Heart left ventricle (tissue), 16 donors: ENCODE results near the gene COQ7. TPM values are rescaled to one million over a fixed set of nuclear protein-coding genes. Genes with fewer than 3 reads are reported as not detected.

Source experiments
- ATAC-seq, 4 donors: fragments of 200-7000 bp; cut with Tn5 transposase; one replicate each; pipeline ENCODE4 v1.9.1; 2020 to 2022; ENCODE audit warnings: moderate library complexity in 4 of 4, mild to moderate bottlenecking in 3 of 4, moderate number of reproducible peaks in 1 of 4
- DNase-seq, 5 donors: peaks; one replicate each; pipeline ENCODE4 v3.0.0-alpha.2; 2020
- H3K27ac ChIP-seq, 12 donors: fragments of 200-600 bp; sonication (generic) in 4 of 12; one replicate each; pipeline versions ENCODE4 v1.5.0 to v1.8.0; 2016 to 2022; ENCODE audit warnings: mild to moderate bottlenecking in 2 of 12
- H3K27me3 ChIP-seq, 9 donors: fragments of 200-600 bp; sonication (generic) in 2 of 9; one replicate each; pipeline versions ENCODE4 v1.5.1 to v1.8.0; 2016 to 2022; ENCODE audit warnings: mild to moderate bottlenecking in 3 of 9
- H3K36me3 ChIP-seq, 9 donors: fragments of 200-600 bp; sonication (generic) in 2 of 9; one replicate each; pipeline versions ENCODE4 v1.5.0 to v1.8.0; 2018 to 2022; ENCODE audit warnings: mild to moderate bottlenecking in 2 of 9
- H3K4me1 ChIP-seq, 12 donors: fragments of 200-600 bp; sonication (generic) in 4 of 12; one replicate each; pipeline versions ENCODE4 v1.5.0 to v1.8.0; 2016 to 2022; ENCODE audit warnings: mild to moderate bottlenecking in 3 of 12
- H3K4me3 ChIP-seq, 12 donors: fragments of 200-600 bp; sonication (generic) in 4 of 12; one replicate each; pipeline versions ENCODE4 v1.5.0 to v1.8.0; 2017 to 2022; ENCODE audit warnings: mild to moderate bottlenecking in 9 of 12, moderate library complexity in 4 of 12
- H3K9me3 ChIP-seq, 12 donors: fragments of 200-600 bp; sonication (generic) in 4 of 12; one replicate each; pipeline versions ENCODE4 v1.5.0 to v1.8.0; 2016 to 2022; ENCODE audit warnings: mild to moderate bottlenecking in 1 of 12
- CTCF ChIP-seq, 12 donors: fragments of 200-600 bp; sonication (generic) in 4 of 12; IDR thresholded peaks; one replicate each; pipeline versions ENCODE4 v1.5.0 to v1.8.0; 2018 to 2022; ENCODE audit warnings: antibody characterized with exemption in 12 of 12, mild to moderate bottlenecking in 5 of 12
- POLR2A ChIP-seq, 2 donors: fragments of 450-650 bp; IDR thresholded peaks; one replicate each; pipeline ENCODE4 v1.6.1; 2017; ENCODE audit warnings: antibody characterized with exemption in 2 of 2, mild to moderate bottlenecking in 2 of 2, moderate library complexity in 2 of 2
- WGBS, 4 donors: extraction: QIAGEN DNeasy Blood & Tissue Kit in 2 of 4; methylation state at CpG; one replicate each; pipeline versions ENCODE4 v1.1.5 to v1.1.7; 2013 to 2018; 5-methylcytosine and 5-hydroxymethylcytosine counted together
- intact Hi-C, 10 donors: fragments of 100-400 bp; cut with DNase I; formaldehyde crosslinking; loops; one replicate each; pipeline versions ENCODE4 v1.11.1 to v1.14.2; 2022
- polyA plus RNA-seq, 2 donors: library from polyadenylated mRNA; stranded (reverse); fragments of 200-250 nt; gene quantifications; one replicate each; pipeline ENCODE4 v1.2.3, GENCODE V29; 2013
- total RNA-seq, 9 donors: library from RNA; depleted of rRNA in 2 of 9; stranded (reverse); fragments of >200 nt in 2 of 9; fragmentation: NEBNext Ultra II Directional in 3 of 9; extraction: Animal tissue kit (Norgen Biotek cat#: 25700) in 3 of 9; gene quantifications; one replicate each; pipeline versions ENCODE4 v1.1.0 to v1.2.4, GENCODE V29; 2016 to 2023
- donor health status: ischemic (EF 13 %, LVEDD 7.1; RV severe dilation, severe dysfunction).
- donor health status: healthy with polysubstance abuse.
- donor health status: DM: no; HTN: yes; CAD: no.
- donor health status: DM: no; HTN: no; CAD: no.
- donor health status: ischemic (EF 25% LVEDD 6.9; RV normal size, moderate dysfunction).
- donor health status: ischemic (EF 25% LVEDD 5.7; RV mildly dilated, moderate dysfunction).
- donor health status: healthy.
- donor health status: DM: yes; HTN: yes; CAD: no.
- donor health status: ischemic (EF 35%, LVEDD 5.7; RV mildly dilated, moderate dysfunction).
- donor health status: nonischemic (EF 11% LVEDD 7.7; RV severe dilation, severe dysfunction).
- donor health status: DM: yes; HTN: yes; CAD: no.
- donor health status: PGD.
- donor health status: ischemic (EF 29% LVEDD 5.4; RV normal size, mild dysfunction).
- donor health status: nonischemic (EF 23%, LVEDD 6.1; RV moderate dilation, normal function).

The COQ7 gene
- total and polyA plus RNA-seq, 11 donors: 23.9 to 45.1 (median 33.3) TPM

GRCh38 chr16:19102187-19102872 lies 34.9 kb downstream of the COQ7 start:
- Histone ChIP-seq H3K4me1 (peaks cover 0 to 14% (median 0%) of the 10 kb centered on the region in 12 donors), H3K9me3 (peaks cover 0 to 10% (median 0%) of the 10 kb centered on the region in 12 donors), H3K27me3 (no peaks in the 10 kb centered on the region), H3K36me3 (no peaks in the 10 kb centered on the region), H3K4me3 (no peak overlapping the region), H3K27ac (no peak overlapping the region)
- no peak for DNase-seq
- 73 to 80% (median 77%) methylated on average over 16 of the region's 16 CpGs for WGBS, 4 donors
- no peak for ATAC-seq
- TF ChIP-seq CTCF (IDR thresholded peaks at IDR 0.05) (no peak), POLR2A (IDR thresholded peaks at IDR 0.05) (no peak)
- intact Hi-C loops: no loop called here

- Histone ChIP-seq H3K27me3 (no peaks in the 10 kb centered on the region), H3K4me3 (no peak overlapping the region), H3K4me1 (peaks cover 0 to 16% (median 0%) of the 10 kb centered on the region in 12 donors), H3K27ac (no peak overlapping the region), H3K36me3 (no peaks in the 10 kb centered on the region), H3K9me3 (peaks cover 0 to 6% (median 0%) of the 10 kb centered on the region in 12 donors)
- intact Hi-C loops: no loop called here
- ATAC-seq (no peak), DNase-seq (no peak)
- 57 to 70% (median 65%) methylated on average over 5 of the region's 5 CpGs for whole genome bisulfite sequencing, 4 donors
- TF ChIP-seq CTCF (IDR thresholded peaks at IDR 0.05): no peak
- TF ChIP-seq POLR2A (IDR thresholded peaks at IDR 0.05): no peak
Observed at GRCh38 chr16:19104607-19105006, 37.2 kb downstream of the COQ7 start.

DNA sequence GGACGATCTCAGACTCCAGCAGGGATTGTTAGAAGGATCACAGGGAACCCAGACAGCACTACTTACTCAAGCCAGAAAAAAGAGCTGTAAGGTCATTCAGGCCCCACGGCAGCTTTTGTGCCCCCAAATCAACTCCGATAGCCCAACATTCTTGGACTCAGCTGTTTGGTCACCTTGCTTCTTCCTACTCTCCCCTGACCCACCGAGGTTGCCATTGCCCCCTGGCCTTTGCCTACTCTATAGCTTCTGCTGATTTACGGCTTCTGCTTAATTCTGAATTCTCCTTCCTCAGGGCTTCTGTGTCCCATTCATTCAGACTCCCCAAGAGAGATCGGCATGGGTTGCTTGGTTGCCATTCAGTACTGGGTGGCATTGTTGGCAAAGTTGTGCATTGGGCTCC lies 37.7 kb downstream of the COQ7 start:
- H3K4me3 ChIP-seq: no peak overlapping the region
- no peaks in the 10 kb centered on the region for H3K36me3 ChIP-seq
- peaks cover 0 to 16% (median 0%) of the 10 kb centered on the region in 12 donors for H3K4me1 ChIP-seq
- no peak overlapping the region for H3K27ac ChIP-seq
- no peak for ATAC-seq
- H3K27me3 ChIP-seq: no peaks in the 10 kb centered on the region
- peaks cover 0 to 2% (median 0%) of the 10 kb centered on the region in 12 donors for H3K9me3 ChIP-seq
- intact Hi-C loops: no loop called here
- no peak for DNase-seq
- TF ChIP-seq POLR2A (IDR thresholded peaks at IDR 0.05) (no peak), CTCF (IDR thresholded peaks at IDR 0.05) (no peak)
- 89 to 94% (median 92%) methylated on average over 6 of the region's 6 CpGs for WGBS, 4 donors

DNA sequence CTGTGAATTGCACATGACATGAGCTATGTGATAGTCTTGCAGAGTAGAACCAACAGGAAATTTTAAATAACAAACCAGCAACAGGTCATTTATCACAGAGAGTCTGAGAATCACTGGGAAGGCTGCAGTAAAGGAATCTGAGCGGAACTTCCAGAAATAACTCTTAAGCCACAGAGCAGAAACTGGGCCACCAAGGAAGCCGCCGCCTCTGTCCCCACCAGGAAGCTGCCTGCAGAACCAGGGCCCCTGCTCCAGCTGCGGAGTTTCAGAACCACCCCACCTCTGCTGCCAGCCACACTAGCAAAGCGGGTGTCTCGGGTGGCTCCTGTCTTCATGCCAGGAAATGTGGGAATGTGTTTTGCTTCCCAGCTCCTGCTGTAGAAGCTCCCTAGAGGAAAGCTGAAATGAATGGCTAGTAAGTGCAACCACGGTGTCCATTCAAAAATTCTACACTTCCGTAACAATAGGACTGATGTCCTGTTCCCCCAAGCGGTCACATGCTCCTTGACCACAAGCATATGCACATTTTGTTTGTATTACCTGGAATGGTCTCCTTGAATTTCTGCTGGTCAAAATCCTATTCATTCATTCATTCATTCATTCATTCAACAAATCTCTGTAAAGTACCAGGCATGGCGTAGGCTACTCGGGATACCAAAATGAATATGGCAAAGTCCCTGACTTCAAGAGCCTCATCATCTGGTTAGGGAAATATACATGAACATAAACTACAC lies 38.6 kb downstream of the COQ7 start:
- TF ChIP-seq CTCF (IDR thresholded peaks at IDR 0.05): no peak
- TF ChIP-seq POLR2A (IDR thresholded peaks at IDR 0.05): no peak
- 47 to 65% (median 57%) methylated on average over 10 to 11 of the region's 11 CpGs for WGBS, 4 donors
- peaks cover 0 to 16% (median 0%) of the 10 kb centered on the region in 12 donors for H3K4me1 ChIP-seq
- no peaks in the 10 kb centered on the region for H3K27me3 ChIP-seq
- no peaks in the 10 kb centered on the region for H3K9me3 ChIP-seq
- no peak for ATAC-seq
- no peak overlapping the region for H3K27ac ChIP-seq
- no peak overlapping the region for H3K4me3 ChIP-seq
- peak in 1 of 5 donors; percentile 35 for DNase-seq
- intact Hi-C loops: no loop called here
- no peaks in the 10 kb centered on the region for H3K36me3 ChIP-seq
